Dedifferentiated amniotic fluid mesenchymal stem cell (primary cell): ENCODE data around the gene MXD1.

Experiments used
- DNase-seq: peaks from one replicate; pipeline ENCODE4 v3.0.0-alpha.2; 2016; ENCODE audit errors: extremely low spot score

The MXD1 gene

GRCh38 chr2:69952336-69953115 is 37.6 kb downstream of the MXD1 start:
- no peak for DNase-seq

DNA sequence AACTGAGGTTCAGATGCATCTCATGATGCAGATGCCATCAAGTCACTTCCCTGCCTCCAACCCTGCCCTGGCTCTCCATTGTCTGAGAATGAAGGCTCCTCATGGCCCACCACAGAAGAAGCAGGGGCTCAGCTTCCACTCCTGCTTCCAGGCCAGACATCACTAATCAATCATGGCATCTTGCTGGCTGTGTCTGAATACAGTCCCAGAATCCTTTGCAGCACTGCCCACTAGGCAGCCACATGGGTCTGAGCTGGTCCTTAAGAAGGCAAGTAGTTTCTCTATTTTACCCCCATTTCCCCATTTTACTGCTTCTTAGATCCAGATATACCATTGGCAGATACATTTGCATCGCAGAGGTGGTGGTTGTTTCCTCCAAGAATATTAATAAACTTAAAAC is 39.2 kb downstream of the MXD1 start:
- no peak for DNase-seq

GRCh38 chr2:69955029-69955428 is 40.1 kb downstream of the MXD1 start:
- DNase-seq: no peak

DNA sequence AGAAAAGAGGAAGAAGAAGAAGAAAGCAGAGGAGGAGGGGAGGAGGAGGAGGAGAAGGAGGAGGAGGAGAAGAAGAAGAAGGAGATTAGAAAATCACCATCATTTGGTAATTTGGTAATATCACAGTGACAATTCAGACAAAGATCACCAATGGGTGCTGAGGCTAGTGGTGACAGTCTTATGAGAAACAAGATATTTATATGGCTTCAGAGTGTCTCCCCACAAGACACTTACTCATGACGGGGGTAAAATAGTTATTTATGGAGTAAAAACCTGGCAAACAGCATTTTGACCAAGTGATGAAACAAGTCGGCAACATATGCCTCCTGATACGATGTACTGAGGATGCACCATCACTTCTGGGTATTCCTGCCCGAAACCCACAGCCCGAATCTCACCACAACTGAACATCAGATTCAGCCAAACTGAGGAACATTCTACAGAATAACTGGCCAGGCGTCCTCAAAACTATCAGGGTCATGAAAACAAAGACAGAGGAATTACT is 41.6 kb downstream of the MXD1 start:
- no peak for DNase-seq

- DNase-seq: no peak
Measured at GRCh38 chr2:69957965-69958364, 43.1 kb downstream of the MXD1 start.

- DNase-seq: no peak
Measured at GRCh38 chr2:69958480-69958879, 43.6 kb downstream of the MXD1 start.

DNA sequence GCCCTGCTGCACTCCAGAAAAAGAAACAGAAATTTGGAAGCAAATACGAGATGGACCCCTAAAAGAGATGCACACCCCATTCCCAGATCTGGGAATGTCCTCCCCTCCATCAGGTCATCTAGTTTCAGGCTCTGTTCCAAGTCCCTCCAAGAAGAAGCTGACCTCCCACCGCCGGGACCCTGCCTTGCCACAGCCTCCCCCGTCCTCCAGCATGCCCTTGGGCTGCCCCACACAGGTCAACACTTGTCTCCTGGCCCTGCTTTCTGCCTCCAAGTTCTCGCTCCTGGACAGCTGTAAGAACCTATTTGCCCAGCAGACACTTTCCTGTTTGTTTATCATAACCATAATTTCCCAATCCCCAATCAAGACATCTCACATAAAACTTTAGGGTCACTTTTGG is 44.5 kb downstream of the MXD1 start:
- no peak for DNase-seq

- DNase-seq: no peak
Measured at GRCh38 chr2:69960821-69961220, 45.9 kb downstream of the MXD1 start.

- no peak for DNase-seq
Measured at GRCh38 chr2:69961496-69961895, 46.6 kb downstream of the MXD1 start, which contains the start of gene ASPRV1. Gene ASPRV1, minus strand, starts transcription at chr2:69961631. Its CDS starts 195 bp downstream, at chr2:69961436.

GRCh38 chr2:69962986-69963730 is 48.2 kb downstream of the MXD1 start:
- no peak for DNase-seq

GRCh38 chr2:69964353-69964841 is 49.5 kb downstream of the MXD1 start:
- DNase-seq: no peak

- no peak for DNase-seq
Measured at GRCh38 chr2:69965756-69966445, 51.0 kb downstream of the MXD1 start.

DNA sequence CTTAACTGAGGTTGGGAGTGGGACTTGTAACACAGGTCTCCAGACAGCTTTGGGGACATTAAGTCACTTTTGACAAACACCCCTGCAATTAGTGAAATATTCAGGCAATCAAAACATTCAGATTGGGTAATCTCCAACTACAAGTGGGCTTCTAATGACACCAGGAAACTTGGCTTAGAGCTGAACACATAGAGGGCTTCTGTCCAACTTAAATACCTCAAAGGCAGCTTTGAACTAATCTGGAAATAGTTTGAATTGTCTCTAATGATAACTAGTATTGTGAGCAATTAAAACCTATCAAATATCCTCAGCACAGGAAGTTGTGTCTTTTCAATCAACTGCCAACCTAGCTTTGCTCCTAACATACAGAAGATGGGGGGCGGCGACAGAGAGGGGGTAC is 51.6 kb downstream of the MXD1 start:
- DNase-seq: no peak

- no peak for DNase-seq
Measured at GRCh38 chr2:69968609-69969008, 53.7 kb downstream of the MXD1 start.

DNA sequence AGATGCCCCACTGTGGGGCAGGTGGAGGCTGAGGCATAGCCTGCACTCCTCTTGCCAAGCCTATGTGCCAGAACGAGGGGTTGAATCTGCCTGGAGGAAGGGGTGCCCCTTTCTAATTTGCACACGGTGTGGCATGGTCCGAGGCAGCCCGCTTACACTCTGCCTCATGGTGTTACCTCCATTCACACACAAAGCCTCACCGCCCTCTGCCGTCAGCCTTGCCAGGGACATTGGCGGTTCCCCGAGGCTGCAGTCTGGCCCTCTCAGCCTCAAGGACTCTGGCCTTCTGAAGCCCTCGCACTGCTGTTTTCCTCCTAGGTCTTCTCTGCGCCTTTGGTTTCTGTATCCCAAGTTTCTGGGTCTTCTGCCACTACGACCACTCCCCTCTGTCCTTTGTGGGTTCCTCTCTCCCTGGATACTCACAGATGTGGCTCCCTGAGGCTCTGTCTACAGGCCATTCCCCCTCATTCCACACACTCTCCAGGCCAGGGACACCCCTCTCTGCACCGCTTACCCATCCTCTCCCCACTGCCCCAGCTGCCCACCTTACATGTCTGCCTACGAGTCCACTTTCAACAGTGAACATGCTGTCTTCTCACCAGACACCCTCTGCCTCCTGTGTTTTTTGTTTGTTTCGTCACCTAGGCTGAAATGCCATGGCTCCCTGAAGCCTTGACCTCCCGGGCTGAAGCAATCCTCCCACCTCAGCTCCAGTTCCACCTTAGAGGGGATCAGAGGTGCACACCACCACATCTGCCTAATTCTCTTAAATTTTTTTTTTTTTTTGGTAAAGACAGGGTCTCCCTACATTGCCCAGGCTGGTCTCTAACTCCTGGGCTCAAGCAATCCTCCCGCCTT is 54.4 kb downstream of the MXD1 start:
- DNase-seq: no peak

DNA sequence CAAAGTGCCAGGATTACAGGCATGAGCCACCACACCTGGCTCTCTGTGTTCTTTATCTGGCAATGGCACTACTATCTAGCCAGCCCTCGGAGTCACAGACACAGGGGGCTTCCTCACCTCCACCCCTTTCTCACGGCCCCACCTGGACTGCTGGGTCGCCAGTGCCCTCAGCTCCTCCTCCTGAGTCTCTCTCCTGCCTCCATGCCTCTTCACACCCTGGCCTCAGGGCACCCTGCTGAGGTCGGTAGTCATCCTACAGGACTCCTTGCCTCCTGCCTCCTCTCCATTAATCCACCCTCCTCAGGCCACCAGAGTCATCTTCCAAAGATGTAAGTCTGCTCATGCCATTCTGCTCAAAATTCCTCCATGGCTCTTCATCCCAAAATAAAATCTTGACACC is 55.1 kb downstream of the MXD1 start:
- DNase-seq: no peak

- no peak for DNase-seq
Measured at GRCh38 chr2:69972822-69973221, 57.9 kb downstream of the MXD1 start.

GRCh38 chr2:69973335-69973735 is 58.4 kb downstream of the MXD1 start:
- peak; percentile 53 for DNase-seq

- no peak for DNase-seq
Measured at GRCh38 chr2:69975136-69975852, 60.4 kb downstream of the MXD1 start.

GRCh38 chr2:69975853-69976462 is 61.0 kb downstream of the MXD1 start:
- DNase-seq: no peak
